Muscle of arm (tissue), 14 donors: Measurements from ENCODE around the gene WIPF3. TPM values are rescaled to one million over a fixed set of nuclear protein-coding genes. Genes with fewer than 3 reads are reported as not detected.

ENCODE experiments used
- DNase-seq: peaks from one replicate; pipeline ENCODE4 v3.0.0-alpha.2; 2013
- long read RNA-seq, 11 donors: transcript quantifications; one replicate each; lab custom pipeline, GENCODE V29; 2026
- polyA plus RNA-seq, 12 donors: library from polyadenylated mRNA; unstranded; fragments of 120-200 nt; gene quantifications; one replicate each; pipeline ENCODE4 v1.2.1, GENCODE V29; 2013; ENCODE audit not compliant: insufficient read length in 12 of 12

The WIPF3 gene
- 10 to 100 TPM in 11 of 12 donors, not detected in 1; 11.9 to 22.9 (median 18.2) TPM for polyA plus RNA-seq
- long read RNA-seq, donor 1, result 0 reads
- long read RNA-seq, donor 2, full-length matches to known transcripts, result 2 of 15 reads
- long read RNA-seq, donor 2, partial matches to known transcripts, result 13 of 15 reads
- long read RNA-seq, donor 2, other reads (novel, unspliced or antisense), result 0 of 15 reads
- long read RNA-seq, donor 3, result 0 reads
- long read RNA-seq, donor 4, result 0 reads
- long read RNA-seq, donor 5, full-length matches to known transcripts, result 3 of 9 reads
- long read RNA-seq, donor 5, partial matches to known transcripts, result 6 of 9 reads
- long read RNA-seq, donor 5, other reads (novel, unspliced or antisense), result 0 of 9 reads
- long read RNA-seq, donor 6, result 0 reads
- long read RNA-seq, donor 7, result 0 reads
- long read RNA-seq, donor 8, full-length matches to known transcripts, result 1 of 6 reads
- long read RNA-seq, donor 8, partial matches to known transcripts, result 5 of 6 reads
- long read RNA-seq, donor 8, other reads (novel, unspliced or antisense), result 0 of 6 reads
- long read RNA-seq, donor 9, partial matches to known transcripts, result 5 of 5 reads
- long read RNA-seq, donor 9, other reads (novel, unspliced or antisense), result 0 of 5 reads
- long read RNA-seq, donor 10, full-length matches to known transcripts, result 1 of 1 reads
- long read RNA-seq, donor 10, partial matches to known transcripts, result 0 of 1 reads
- long read RNA-seq, donor 10, other reads (novel, unspliced or antisense), result 0 of 1 reads
- long read RNA-seq, donor 11, partial matches to known transcripts, result 6 of 6 reads
- long read RNA-seq, donor 11, other reads (novel, unspliced or antisense), result 0 of 6 reads

- DNase-seq, result peak; percentile 12
These were observed at the start of gene WIPF3 for GRCh38 chr7:29806208-29806994. TSS of gene WIPF3 (plus strand) at chr7:29806508. CDS start at chr7:29834725, 28,217 bp downstream.

- DNase-seq, result no peak
These were observed 43.0 kb upstream of the WIPF3 start for GRCh38 chr7:29763266-29763665.

- no peak for DNase-seq
These were observed 42.1 kb upstream of the WIPF3 start for GRCh38 chr7:29764227-29764626.

DNA sequence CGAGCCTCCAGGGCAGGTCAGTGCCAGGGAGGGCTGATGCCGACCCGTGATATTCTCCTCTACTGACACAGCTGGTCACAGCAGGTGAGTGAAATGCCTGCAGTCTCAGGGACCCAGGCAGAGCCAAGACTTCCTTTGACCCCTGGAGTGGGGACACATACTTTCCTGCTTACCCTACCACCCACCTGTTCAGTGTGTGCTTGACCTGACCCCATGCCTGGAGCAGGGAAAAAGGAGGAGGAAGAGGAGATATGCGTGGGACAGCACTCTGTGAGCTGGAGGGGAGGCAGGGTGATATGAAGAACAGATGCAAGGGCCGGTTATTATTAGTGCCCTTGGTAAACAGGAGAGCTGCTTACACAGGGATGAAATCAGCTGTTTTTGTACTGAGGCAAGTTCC lies 40.8 kb upstream of the WIPF3 start:
- no peak for DNase-seq

DNA sequence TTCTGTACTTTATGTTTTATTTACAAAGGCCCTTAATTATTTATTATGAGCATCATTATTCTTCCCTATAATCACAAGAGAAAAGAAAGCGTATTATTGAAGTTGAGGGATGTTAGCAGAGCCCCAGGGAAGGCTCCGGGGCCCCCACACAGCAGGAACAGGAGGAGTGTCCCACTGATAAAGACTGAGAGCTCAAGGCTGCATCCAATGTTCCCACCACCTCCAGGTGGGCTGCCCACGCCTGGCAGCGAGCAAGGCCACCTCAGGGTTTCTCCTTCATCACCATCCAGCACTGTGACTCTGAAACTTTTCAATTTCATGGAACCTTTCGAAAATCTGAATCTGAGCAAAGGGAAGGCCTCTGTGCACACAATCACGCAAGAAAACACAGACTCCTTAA lies 35.9 kb upstream of the WIPF3 start:
- no peak for DNase-seq

DNA sequence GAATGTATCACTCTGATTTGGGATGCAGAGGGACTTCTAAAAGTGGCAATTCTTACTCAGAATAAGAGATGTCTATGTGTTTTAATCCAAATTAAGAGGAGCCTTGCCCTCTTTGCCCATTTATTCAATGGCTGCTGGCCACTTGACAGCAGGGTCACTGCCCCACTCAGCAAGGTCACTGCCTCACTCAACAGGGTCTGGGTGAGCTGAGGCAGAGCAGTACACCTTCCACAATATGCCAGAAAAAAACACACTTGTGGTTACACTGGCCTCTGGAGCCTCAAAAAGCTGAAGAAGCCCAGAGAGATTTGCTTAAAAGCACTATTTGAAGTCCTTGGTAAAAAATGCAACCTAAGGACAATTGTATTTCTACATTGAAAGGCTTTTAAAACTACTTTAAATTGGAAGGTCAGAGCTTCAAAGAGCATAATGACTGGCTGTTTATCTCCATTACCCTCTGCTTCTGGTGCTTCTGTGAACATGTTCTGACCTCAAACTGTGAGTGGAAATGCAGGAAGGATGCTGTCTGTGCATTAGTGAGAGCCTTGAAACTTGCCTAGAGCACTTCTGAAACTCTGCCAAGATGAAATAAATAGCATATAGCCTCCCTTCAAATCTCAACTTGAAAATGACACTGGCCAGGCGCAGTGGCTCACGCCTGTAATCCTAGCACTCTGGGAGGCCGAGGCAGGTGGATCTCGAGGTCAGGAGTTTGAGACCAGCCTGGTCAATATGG lies 35.1 kb upstream of the WIPF3 start:
- DNase-seq, result no peak

DNA sequence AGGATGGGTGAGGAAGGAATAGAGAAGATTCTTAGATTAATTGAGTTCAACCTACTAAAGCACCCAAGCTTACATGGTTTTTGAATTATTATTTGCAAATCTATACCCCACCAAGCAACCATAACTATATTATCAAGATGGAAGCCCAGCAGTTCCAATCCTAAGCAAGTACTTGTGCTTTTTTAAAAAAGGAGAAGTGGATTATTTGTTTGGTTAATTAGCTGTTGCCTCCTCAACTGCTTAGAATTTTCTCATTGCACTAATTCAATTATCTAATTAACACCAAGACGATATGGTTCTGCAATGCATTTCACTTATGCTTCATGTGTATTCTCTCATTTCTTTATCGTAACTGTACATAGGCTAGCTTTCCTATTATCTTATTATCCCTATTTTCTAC lies 27.3 kb upstream of the WIPF3 start:
- no peak for DNase-seq

GRCh38 chr7:29780346-29780745 lies 26.0 kb upstream of the WIPF3 start:
- DNase-seq, result no peak

DNA sequence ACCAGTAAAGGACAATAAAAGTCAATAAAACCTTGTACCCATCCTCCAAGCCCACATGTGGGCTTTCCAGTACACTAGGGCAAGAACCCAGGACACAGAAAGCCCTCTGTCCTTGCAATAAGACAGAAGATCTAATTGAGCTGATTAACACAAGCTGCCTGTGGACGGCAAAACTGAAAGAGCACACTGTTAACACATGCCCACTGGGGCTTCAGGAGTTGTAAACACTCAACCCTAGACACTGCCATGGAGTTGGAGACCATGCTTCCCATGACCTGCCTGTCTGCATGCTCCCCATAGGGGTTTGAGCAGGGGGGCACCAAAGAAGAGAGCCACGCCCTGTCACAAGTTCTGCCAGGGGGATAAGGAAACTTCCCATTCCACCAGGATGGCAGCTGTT lies 22.6 kb upstream of the WIPF3 start:
- DNase-seq, result no peak

DNA sequence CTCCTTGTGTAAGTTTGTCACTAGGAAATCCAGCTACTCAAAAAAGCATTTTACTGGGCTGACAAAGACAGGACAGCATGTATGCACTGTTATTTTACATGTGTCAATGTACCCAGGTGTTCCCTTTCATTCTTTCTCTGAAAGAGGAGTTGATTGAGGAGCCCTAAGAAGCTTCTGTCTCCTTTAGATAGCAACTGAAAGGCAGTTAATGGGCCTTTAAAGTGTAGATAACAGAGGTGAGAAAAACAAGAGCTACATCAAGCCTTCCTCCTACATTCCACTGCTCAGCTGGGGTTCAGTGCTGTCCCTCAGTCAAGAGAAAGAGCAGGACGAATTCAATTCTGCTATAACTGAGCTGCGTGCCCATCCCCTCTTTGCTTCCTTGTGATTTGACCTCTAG lies 12.8 kb upstream of the WIPF3 start:
- DNase-seq, result no peak

DNA sequence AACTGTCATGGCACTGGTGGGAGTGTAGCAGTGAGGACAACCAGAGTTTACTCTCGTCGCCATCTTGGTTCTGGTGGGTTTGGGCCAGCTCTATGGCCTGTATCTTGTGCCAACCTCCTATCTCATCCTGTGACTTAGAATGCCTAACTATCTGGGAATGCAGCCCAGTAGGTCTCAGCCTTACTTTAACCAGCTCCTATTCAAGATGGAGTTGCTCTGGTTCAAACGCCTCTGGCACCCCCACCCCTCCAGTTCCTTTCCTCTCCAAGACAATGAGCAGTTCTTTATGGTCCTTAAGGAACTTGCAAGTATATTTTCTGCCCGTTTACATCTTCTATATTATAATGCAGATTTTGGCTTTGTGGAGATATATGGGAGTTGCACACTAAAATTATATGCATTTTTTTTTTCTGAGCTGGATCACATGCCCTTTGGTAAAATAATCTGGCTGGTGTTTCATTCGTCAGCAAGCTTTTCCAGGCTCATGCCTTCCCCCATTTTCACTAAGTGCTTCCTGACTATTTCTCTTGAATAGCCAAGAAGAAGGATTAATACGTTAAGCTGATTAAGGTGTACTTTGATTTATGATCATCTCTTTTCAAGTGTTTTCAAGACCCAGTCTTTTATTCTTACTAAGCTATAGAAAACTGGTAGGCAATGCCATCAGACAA lies 11.2 kb upstream of the WIPF3 start:
- no peak for DNase-seq

DNA sequence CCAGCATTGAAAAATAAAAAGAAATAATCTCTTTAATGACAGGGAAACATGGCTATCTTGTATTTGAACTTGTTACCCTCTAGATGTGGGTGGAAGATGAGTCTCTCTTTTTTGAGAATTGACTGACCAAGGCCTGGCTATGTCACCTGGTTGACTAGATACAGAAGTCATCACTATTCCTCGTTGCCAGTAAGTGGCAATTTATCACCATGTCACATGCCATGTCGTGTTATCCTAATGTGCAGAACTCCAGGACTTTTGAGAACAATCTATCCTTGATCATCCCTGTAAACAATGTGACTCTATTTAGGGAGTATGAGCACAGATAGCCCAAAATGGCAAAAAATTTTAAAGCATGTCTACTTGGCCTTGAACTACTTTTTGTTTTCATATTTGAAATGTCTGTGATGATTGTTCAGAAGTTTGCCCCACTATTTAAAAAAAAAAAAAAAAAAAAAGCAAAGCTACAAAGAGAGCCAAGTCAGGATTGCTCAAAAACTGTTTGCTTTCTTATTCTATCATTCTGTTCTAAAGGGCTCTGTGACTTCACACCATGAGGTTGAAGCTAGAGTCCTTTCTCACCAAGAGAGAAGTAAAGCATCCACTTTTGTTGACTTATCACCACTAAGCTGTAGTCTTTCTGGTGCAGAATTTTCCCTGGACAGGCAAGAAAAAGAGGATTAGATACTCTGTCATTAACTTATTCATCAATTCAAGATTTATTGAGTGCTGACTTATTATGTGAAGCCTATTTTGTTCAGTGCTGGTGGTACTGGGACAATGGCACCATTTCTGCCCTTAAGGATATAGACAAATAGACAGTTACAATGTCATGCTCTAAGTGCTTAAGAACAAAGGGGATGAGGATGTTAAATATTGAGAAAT lies 10.4 kb upstream of the WIPF3 start:
- DNase-seq, result no peak

GRCh38 chr7:29797112-29797944 lies 9.0 kb upstream of the WIPF3 start:
- DNase-seq, result no peak

DNA sequence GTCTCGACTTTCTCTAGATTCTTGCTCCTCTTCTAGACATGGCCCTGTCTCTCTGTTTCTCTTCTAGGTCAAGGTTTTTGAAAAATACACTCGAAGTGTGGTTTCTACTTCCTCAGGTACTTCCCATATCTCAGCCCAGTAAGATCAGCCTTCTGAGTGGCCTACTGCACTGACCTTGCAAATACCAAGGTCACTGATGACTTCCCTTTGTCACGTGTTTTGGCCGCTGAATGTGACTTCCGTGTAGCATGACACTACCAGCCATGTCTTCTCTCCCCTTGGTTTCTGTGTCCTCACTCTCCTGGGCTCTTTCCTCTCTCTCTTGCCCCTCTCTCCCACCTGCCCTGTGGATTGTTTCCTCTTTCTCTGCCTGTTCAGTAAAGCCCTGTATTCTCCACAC lies 7.9 kb upstream of the WIPF3 start:
- no peak for DNase-seq

DNA sequence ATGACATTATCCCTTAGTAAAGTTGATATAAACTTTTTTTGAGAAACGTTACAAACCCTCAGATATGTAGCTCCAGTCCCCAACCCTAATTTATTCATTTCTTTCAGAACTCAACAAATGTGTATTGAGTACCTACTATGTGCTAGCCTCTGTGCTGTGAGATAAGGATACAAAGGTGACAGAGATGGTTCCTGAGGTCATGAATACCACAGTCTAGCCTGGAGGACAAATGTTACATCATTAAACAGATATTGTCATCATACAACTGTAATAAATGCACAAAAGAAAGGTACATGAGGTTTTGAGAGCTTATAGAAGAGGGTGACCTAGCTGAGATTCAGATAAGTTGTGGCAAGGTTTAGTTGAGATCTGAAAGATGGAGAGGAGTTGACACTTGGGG lies 4.4 kb upstream of the WIPF3 start:
- DNase-seq, result no peak

- no peak for DNase-seq
These were observed 1.3 kb upstream of the WIPF3 start for GRCh38 chr7:29805031-29805430.

DNA sequence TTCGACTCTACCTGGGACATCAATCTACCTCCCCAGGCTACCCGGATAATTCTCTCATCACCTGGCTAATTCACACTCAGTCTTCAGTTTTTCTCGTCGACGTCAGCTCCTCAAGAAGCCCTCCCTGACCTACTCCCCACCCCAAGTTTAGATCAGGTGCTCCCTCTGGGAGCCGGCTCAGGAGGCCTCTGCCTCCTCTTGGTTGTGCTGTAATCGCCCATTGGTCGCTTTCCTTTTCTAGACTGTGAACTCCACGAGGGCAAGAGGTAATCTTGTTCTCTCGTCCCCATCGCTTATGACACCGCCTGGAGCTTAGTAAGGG lies 461 bp upstream of the WIPF3 start:
- DNase-seq, result no peak

DNA sequence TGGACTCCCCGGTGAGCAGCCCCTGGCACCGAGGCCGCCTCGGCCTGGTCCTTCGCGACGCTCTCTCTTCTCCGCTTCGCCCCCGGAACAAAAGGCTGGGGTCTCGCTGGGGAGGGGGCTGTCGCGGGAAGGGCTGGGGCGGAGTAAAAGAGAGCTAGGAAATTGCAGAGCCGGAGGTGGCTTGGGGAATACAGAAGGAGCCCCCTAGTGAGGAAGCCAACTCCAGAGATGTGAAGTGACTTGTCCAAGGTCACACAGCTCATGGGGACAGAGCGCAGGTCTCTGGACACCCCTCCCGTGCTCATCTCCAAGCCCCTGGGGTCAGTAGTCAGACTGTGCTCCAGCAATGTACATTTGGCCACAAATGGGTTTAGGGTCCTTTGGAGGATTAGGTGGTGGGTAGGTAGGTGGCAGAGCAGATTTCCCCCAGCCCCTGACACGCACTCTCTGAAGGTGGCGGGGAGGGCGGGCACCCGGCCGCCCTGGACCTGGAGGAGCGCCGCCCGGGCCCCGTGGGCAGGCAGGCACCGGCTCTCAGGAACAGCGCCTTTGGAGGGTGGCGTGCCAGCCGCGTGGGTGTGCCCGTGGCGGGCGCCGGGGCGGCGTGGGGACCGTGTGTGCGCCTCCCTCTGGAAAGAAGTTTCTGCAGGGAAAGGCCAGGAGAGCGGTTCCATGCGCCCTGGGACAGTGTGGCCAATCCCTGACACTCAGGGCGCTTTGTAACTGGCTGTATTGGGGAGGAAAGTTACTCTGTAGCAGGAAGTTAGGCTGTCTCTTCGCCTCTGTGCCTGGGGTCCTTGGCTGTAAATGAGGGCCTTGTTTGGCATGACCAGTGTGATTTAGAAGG lies 910 bp downstream of the WIPF3 start:
- no peak for DNase-seq
